Measurements from ENCODE around the gene SHISA5. TPM values are rescaled to one million over a fixed set of nuclear protein-coding genes. Genes with fewer than 3 reads are reported as not detected.
"Not testable (repeated sequence)": the region's sequence is repeated elsewhere in the genome, so short reads cannot be mapped to it uniquely, and the experiment has no call there.

SHISA5 gene
- total RNA-seq, 1 donor, result 121 TPM

DNA sequence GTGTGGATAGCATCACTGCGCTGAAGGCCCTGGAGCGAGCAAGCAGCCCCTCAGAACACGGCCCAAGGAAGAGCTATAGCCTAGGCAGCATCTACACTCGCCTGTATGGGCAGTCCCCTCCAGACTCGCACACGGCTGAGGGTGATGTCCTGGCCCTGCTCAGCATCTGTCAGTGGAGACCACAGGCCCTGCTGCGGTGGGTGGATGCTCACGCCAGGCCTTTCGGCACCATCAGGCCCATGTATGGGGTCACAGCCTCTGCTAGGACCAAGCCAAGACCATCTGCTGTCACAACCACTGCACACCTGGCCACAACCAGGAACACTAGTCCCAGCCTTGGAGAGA is 36.9 kb downstream of the SHISA5 start:
- DNase-seq (ENCODE audit: low read depth), result no peak
- H3K4me3 ChIP-seq (ENCODE audit: low read depth, low read length), result no peak overlapping the region
- TF ChIP-seq, protein P1, sequence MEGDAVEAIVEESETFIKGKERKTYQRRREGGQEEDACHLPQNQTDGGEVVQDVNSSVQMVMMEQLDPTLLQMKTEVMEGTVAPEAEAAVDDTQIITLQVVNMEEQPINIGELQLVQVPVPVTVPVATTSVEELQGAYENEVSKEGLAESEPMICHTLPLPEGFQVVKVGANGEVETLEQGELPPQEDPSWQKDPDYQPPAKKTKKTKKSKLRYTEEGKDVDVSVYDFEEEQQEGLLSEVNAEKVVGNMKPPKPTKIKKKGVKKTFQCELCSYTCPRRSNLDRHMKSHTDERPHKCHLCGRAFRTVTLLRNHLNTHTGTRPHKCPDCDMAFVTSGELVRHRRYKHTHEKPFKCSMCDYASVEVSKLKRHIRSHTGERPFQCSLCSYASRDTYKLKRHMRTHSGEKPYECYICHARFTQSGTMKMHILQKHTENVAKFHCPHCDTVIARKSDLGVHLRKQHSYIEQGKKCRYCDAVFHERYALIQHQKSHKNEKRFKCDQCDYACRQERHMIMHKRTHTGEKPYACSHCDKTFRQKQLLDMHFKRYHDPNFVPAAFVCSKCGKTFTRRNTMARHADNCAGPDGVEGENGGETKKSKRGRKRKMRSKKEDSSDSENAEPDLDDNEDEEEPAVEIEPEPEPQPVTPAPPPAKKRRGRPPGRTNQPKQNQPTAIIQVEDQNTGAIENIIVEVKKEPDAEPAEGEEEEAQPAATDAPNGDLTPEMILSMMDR (IDR thresholded peaks at IDR 0.05; ENCODE audit: insufficient read depth, low read depth, low read length), result no peak

DNA sequence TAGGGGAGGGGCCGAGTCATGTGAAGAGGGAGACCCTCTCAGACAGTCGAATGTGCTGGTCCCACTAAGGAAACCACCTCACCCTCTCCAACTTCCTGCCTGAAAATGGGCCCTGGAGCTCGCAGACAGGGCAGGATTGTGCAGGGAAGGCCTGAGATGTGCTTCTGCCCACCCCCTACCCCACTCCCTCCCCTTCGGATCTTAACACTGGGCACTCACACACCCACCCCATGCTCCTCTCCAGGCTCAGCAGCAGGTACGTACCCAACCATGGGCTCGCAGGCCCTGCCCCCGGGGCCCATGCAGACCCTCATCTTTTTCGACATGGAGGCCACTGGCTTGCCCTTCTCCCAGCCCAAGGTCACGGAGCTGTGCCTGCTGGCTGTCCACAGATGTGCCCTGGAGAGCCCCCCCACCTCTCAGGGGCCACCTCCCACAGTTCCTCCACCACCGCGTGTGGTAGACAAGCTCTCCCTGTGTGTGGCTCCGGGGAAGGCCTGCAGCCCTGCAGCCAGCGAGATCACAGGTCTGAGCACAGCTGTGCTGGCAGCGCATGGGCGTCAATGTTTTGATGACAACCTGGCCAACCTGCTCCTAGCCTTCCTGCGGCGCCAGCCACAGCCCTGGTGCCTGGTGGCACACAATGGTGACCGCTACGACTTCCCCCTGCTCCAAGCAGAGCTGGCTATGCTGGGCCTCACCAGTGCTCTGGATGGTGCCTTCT is 37.4 kb downstream of the SHISA5 start:
- peak overlapping the region; percentile 54 for H3K4me3 ChIP-seq (ENCODE audit: low read depth, low read length)
- DNase-seq (ENCODE audit: low read depth), result no peak
- TF ChIP-seq, protein P1 (IDR thresholded peaks at IDR 0.05; ENCODE audit: insufficient read depth, low read depth, low read length), result no peak

DNA sequence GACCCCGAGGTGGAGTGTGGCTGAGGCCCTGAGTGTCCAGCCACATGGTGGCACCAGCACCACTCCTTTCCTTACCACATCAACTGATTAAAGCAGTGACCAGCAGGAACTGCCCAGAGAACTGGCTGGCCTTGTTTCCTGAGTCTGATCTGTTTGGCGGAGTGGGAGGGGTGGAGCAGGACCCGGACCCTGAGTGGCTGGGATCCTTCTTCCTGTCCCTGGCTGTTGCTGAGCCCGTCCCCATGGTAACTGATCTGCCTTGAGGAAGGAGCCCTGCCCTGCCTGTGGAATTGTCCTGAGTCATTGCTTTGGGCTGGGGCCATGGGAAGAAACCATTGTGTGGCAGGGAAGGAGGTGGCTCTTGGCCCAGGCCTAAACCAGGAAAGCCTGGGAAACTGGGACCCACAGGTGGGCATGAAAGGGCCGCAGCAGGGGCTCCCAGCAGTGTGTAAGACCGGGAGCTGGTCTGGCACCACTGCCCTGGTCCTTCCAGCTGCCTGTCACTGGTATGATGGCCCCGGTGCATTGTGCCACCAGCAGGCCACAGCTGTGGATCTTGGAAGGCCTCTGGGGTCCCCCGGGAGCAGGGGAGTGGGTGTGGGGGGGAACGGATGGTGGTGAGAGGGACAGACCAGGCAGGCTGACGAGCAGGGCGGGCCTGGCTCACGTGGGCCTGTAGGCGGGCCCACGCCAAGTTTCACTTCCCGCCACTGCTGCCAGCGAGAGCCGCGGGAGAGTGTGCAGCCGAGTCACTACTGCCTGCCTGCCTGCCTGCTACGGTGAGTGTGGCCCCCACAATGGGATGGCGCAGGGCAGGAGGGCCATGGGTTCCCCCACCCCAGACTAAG is 38.2 kb downstream of the SHISA5 start:
- TF ChIP-seq, protein P1 (IDR thresholded peaks at IDR 0.05; ENCODE audit: insufficient read depth, low read depth, low read length), result peak; percentile 72
- peak; percentile 100 for DNase-seq (ENCODE audit: low read depth)

GRCh38 chr3:48465237-48465530 is 38.8 kb downstream of the SHISA5 start:
- H3K4me3 ChIP-seq (ENCODE audit: low read depth, low read length), result no peak overlapping the region
- no peak for DNase-seq (ENCODE audit: low read depth)
- TF ChIP-seq, protein P1 (IDR thresholded peaks at IDR 0.05; ENCODE audit: insufficient read depth, low read depth, low read length), result no peak

More for the DNA sequence above, 38.2 kb downstream of the SHISA5 start:
- H3K4me3 ChIP-seq (ENCODE audit: low read depth, low read length), result peak overlapping the region; percentile 54

GRCh38 chr3:48464713-48465221 is 39.2 kb downstream of the SHISA5 start:
- H3K4me3 ChIP-seq (ENCODE audit: low read depth, low read length), result no peak overlapping the region
- TF ChIP-seq, protein P1 (IDR thresholded peaks at IDR 0.05; ENCODE audit: insufficient read depth, low read depth, low read length), result no peak
- no peak for DNase-seq (ENCODE audit: low read depth)

DNA sequence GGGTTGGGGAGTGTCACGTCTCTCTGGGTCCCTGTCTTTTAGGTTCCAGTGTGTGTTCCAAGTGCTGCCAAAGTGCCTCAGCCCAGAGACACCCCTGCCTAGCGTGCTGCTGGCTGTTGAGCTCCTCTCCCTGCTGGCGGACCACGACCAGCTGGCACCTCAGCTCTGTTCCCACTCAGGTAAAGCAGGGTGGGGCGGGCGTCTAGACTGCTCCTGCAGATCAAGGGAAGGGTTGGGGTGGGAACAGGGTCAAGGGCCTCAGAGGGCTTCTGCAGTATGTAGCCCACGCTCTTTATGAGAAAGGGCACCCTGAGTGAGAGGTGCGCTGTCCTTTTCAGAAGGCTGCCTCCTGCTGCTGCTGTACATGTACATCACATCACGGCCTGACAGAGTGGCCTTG is 40.3 kb downstream of the SHISA5 start:
- TF ChIP-seq, protein P1 (IDR thresholded peaks at IDR 0.05; ENCODE audit: insufficient read depth, low read depth, low read length), result no peak
- no peak for DNase-seq (ENCODE audit: low read depth)
- H3K4me3 ChIP-seq (ENCODE audit: low read depth, low read length), result no peak overlapping the region

- not testable (repeated sequence) for DNase-seq (ENCODE audit: low read depth); H3K4me3 ChIP-seq (ENCODE audit: low read depth, low read length)
Measured at GRCh38 chr3:48461767-48462166, 42.2 kb downstream of the SHISA5 start.

Measured in fibroblast of villous mesenchyme (primary cell).